Stimulated activated CD4-positive, alpha-beta T cell treated with anti-CD3 and anti-CD28 coated beads, Interleukin-12 subunit alpha, Interleukin-12 subunit beta, amount 100 ng/mL, for 24 hours (primary cell): ENCODE data around the gene ATP9B.

ENCODE experiments used
- DNase-seq, 2 experiments: peaks; one replicate each; pipeline ENCODE4 v3.0.0-alpha.2; 2020; ENCODE audit warnings: low read depth in 2 of 2

The ATP9B gene, protein sequence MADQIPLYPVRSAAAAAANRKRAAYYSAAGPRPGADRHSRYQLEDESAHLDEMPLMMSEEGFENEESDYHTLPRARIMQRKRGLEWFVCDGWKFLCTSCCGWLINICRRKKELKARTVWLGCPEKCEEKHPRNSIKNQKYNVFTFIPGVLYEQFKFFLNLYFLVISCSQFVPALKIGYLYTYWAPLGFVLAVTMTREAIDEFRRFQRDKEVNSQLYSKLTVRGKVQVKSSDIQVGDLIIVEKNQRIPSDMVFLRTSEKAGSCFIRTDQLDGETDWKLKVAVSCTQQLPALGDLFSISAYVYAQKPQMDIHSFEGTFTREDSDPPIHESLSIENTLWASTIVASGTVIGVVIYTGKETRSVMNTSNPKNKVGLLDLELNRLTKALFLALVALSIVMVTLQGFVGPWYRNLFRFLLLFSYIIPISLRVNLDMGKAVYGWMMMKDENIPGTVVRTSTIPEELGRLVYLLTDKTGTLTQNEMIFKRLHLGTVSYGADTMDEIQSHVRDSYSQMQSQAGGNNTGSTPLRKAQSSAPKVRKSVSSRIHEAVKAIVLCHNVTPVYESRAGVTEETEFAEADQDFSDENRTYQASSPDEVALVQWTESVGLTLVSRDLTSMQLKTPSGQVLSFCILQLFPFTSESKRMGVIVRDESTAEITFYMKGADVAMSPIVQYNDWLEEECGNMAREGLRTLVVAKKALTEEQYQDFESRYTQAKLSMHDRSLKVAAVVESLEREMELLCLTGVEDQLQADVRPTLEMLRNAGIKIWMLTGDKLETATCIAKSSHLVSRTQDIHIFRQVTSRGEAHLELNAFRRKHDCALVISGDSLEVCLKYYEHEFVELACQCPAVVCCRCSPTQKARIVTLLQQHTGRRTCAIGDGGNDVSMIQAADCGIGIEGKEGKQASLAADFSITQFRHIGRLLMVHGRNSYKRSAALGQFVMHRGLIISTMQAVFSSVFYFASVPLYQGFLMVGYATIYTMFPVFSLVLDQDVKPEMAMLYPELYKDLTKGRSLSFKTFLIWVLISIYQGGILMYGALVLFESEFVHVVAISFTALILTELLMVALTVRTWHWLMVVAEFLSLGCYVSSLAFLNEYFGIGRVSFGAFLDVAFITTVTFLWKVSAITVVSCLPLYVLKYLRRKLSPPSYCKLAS

DNA sequence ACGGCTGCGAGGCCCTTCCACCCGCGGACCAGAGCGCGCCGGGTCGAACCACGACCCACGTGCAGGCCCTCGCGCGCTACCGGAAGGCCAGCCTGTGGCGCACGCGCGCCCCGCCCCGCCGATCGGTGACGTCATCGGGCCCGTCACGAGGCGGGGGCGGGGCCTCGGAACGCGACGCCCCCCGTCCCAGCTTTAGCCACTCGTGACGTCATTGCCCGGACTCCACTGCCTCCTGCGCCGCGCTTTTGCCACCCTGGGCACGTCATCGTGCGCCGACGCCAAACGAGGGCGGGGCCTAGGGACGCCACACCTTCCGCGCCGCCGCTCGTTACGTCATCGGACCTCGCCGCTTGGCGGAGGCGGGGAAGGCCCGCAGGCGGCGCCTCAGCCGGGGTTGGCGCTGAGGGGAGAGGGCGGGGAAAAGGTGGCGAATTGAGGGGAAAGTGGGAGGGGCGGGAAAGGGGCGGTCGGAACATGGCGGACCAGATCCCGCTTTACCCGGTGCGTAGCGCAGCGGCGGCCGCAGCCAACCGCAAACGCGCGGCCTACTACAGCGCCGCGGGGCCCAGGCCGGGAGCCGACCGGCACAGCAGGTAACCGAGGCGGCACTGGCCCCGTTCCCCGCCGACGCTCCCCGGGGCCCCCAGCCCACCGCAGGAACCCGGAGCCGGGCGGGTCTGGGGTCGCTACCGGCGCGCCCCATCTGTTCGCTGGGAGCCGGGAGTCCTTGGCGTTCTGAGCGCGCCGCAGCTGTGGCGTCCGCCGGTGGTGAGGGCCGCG is at the start of gene ATP9B:
Gene ATP9B (plus strand): TSS at position 458 of the 780 bp plus-strand sequence. CDS start 17 bp downstream, at position 475.
- DNase-seq, result peak; percentile 95 to 99

GRCh38 chr18:79019881-79020280 is 49.3 kb upstream of the ATP9B start:
- DNase-seq, result no peak

DNA sequence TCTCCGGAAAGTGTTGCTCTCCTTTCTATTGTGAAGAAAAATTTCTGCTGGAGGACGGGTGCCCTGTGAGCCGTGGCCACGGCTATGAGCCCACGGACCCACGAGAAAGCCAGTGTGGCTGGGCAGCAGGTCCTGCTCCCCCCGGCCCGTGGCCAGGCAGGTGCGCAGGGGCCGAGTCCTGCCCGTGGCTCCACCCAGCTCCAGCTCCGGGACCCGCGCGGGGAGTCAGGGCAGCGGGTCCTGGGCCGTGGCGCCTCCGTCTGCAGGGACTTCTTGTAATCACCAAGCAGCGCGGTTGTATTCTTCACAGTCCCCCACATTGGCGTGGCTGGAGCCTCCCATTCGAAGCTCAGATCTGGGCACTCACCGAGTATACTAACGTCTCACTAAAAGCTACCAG is 46.6 kb upstream of the ATP9B start:
- DNase-seq, result no peak

GRCh38 chr18:79026491-79026890 is 42.7 kb upstream of the ATP9B start:
- DNase-seq, result no peak

GRCh38 chr18:79030680-79031079 is 38.5 kb upstream of the ATP9B start:
- DNase-seq, result no peak

- DNase-seq, result no peak
These were observed 26.9 kb upstream of the ATP9B start for GRCh38 chr18:79042276-79042675.

DNA sequence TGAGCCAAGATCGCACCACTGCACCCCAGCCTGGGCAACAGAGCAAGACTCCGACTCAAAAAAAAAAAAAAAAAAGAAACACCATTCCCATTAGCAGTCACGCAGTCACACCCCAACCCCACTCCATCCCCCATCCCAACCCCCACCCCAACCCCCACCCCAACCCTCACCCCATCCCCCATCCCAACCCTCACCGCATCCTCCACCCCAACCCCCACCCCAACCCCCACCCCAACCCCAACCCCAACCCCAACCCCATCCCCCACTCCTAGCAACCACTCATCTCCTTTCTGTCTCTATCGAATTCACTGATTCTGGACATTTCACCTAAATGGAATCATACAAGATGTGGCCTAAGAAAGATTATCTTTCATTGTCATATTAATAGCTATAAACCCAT is 25.9 kb upstream of the ATP9B start:
- no peak for DNase-seq

GRCh38 chr18:79046522-79046921 is 22.7 kb upstream of the ATP9B start:
- DNase-seq, result no peak

GRCh38 chr18:79047556-79048244 is 21.5 kb upstream of the ATP9B start:
- no peak for DNase-seq

DNA sequence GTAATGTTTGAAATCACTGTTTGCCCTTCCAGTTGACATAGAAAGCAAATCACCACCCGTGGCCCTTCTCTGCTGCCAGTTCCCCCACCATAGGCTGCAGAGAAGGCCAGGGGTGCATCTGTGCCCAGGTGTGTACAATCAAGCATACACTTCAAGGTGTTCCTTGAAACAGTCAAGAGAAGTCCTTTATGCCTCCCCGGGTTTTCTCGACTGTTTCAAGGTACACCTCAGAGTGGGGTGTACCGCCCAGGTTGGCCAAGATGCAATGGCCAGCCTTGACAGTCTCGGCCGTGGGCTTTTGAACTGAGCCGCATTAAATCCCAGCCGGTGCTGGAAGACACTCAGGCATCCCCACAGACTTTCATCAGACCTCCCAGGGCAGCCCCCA is 21.0 kb upstream of the ATP9B start:
- DNase-seq, result no peak

DNA sequence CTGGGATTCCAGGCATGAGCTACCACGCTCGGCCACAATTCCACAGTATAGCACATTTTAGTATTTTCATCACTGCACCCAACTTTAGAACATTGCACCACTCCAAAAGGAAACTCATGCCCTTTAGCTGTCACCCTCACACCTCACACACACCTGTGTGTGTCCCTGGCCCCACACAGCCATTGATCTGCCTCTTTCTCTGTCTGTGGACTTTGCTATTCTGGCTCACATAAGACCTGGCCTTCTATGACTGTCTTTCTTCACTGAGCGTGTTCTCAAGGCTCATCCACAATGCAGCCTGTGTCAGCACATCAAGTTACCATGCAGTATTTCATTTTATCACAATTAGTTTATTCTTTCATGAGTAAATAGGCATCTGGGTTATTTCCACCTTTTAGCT is 19.7 kb upstream of the ATP9B start:
- no peak for DNase-seq

GRCh38 chr18:79050005-79050404 is 19.2 kb upstream of the ATP9B start:
- no peak for DNase-seq

DNA sequence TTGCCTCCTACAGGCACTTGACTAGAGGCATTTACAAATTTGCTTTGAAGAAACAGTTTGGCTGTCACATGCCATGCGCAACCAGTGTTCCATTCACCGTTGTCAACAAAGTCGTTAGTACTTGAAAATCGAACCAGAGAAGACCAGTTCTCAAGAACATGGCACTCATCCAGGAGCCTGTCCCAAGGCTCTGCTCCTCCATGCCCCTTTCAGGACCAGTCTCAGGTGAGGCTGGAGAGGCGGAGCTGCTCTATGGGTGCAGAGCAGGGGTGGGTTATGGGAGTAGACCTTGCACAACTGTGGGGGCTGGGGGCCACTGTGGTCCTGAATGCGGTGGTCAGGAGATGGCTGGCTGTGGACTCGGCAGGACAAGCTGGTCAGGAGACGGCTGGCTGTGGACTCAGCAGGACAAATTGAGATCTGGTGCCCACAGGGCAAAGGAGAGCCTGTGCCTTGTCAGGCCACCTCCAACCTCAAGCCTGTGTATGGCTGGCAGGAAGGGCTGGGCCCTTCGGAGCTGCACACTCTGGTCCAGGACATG is 12.3 kb upstream of the ATP9B start:
- DNase-seq, result no peak

- DNase-seq, result no peak
These were observed 11.2 kb upstream of the ATP9B start for GRCh38 chr18:79058007-79058406.

GRCh38 chr18:79062806-79063205 is 6.4 kb upstream of the ATP9B start:
- no peak for DNase-seq

GRCh38 chr18:79064228-79064627 is 5.0 kb upstream of the ATP9B start:
- no peak for DNase-seq

DNA sequence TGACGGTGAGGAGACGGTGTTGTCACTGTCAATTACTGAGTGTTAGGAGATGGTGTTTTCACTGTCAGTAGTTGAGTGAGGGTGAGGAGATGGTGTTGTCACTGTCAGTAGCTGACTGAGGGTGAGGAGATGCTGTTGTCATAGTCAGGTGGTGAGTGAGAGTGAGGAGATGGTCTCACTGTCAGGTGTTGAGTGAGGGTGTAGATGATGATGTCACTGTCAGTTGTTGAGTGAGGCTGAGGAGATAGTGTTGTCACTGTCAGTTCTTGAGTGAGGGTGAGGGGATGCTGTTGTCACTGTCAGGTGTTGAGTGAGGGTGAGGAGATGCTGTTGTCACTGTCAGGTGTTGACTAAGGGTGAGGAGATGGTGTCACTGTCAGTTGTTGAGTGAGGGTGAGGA is 3.4 kb upstream of the ATP9B start:
- no peak for DNase-seq

- DNase-seq, result no peak
These were observed 1.6 kb upstream of the ATP9B start for GRCh38 chr18:79067611-79068010.

DNA sequence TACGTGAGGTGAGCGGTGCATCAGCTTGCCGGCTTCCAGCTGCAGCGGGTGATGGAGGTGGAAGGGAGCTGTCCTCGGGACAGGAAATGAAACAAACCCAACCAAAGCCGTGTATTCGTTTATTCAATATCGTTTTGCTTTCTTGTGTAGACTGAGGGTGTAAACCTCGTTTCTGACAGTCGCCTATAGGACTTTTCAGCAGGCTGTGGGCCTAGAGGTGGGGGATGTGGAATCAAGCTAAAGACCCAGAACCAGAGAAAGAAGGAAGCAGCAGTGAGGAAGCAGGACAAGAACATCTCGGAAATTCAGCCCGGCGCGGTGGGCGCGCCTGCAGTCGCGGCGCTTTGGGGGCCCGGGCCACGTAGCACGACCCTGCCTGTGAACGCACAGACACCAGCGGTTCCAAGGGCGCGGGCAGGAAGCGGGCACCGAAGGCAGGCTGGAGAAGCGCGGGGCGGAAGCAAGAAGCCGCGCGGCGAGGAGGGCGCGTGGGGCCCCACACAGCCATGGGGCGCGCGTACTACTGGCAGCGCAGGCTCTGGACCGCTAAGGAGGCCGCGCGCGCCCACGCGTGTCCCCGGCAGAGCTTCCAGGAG is 755 bp upstream of the ATP9B start:
- DNase-seq, result peak; percentile 16 to 24

- no peak for DNase-seq
These were observed 540 bp downstream of the ATP9B start for GRCh38 chr18:79069717-79070151.
